PFSK-1 (cell line): ENCODE measurements around the gene SLC37A4.

Source experiments
- POLR2AphosphoS5 ChIP-seq: IDR thresholded peaks from 2 replicates; pipeline ENCODE4 v1.6.1; 2012; ENCODE audit warnings: low read depth, mild to moderate bottlenecking, control low read depth, low read length, moderate library complexity
- REST ChIP-seq, 2 experiments: IDR thresholded peaks; 2 replicates each; pipeline versions ENCODE4 v1.6.1 to v1.8.0; 2011 to 2012; ENCODE audit warnings: low read depth in 2 of 2, low read length in 2 of 2, control low read depth in 1 of 2, inconsistent platforms in 1 of 2, mild to moderate bottlenecking in 1 of 2, moderate library complexity in 1 of 2; ENCODE audit not compliant: insufficient read depth in 1 of 2
- SIN3A ChIP-seq: IDR thresholded peaks from 2 replicates; pipeline ENCODE4 v1.6.1; 2012; ENCODE audit warnings: mild to moderate bottlenecking, low read length, moderate library complexity, borderline replicate concordance; ENCODE audit not compliant: insufficient read depth
- TAF1 ChIP-seq: IDR thresholded peaks from 2 replicates; pipeline ENCODE4 v1.6.1; 2012; ENCODE audit warnings: low read length, control low read depth, borderline replicate concordance; ENCODE audit not compliant: insufficient read depth

GRCh38 chr11:119024430-119025098 lies 6.1 kb downstream of the SLC37A4 start:
- no peak for TF ChIP-seq TAF1
- TF ChIP-seq SIN3A: no peak
- TF ChIP-seq POLR2AphosphoS5: no peak
- no peak for TF ChIP-seq REST (IDR thresholded peaks at IDR 0.05; ENCODE audit: insufficient read depth in 1 of 2, low read depth in 2 of 2, low read length in 2 of 2)
